C4-2B (cell line): ENCODE results near the gene PLEKHG4.

Experiments
- CTCF ChIP-seq: fragments of 450-650 bp; conservative IDR thresholded peaks from 2 replicates; pipeline ENCODE4 v1.5.1; 2017; ENCODE audit warnings: mild to moderate bottlenecking
- ZFX ChIP-seq: fragments of 450-650 bp; IDR thresholded peaks from 2 replicates; pipeline ENCODE4 v1.6.1; 2017

GRCh38 chr16:67286441-67287235 lies 7.3 kb downstream of the PLEKHG4 start:
- TF ChIP-seq CTCF = no peak
- TF ChIP-seq ZFX = no peak
